ENCODE results near the gene MEF2B. TPM values are rescaled to one million over a fixed set of nuclear protein-coding genes. Genes with fewer than 3 reads are reported as not detected.
A peak's percentile ranks its signal among the peaks of the same experiment; 100 is the strongest.

The MEF2B gene
- total RNA-seq, 3 donors from 2014 or later = 1.5 to 3.0 (median 2.5) TPM

DNA sequence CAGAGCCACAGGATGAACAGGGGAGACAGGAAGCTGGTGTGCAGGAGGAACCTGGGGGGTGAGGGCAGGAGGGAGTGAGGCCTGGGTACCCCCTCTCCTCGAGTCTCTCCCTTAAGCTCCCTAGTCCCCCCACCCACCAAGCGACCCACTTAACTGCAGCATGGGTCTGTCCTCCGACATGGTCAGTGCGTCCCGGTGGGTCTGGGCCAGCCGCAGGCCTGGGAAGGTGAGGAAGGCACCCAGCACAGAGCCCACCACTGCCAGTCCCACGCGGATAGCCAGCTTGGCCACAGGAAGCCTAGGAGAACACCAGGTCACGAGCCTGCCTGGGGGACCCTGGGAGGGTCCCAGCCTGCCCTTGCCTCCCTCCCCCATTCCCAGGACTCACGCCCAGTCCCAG is 48.7 kb downstream of the MEF2B start:
- Histone ChIP-seq H3K36me3 (ENCODE audit: low read depth) (no peaks in the 10 kb centered on the region), H3K9me3 (no peaks in the 10 kb centered on the region), H3K4me3 (no peak overlapping the region), H3K4me1 (ENCODE audit: low read depth) (no peaks in the 10 kb centered on the region)
- DNase-seq (no peak), ATAC-seq (no peak)
- intact Hi-C loops (cut with DNase I, micrococcal nuclease) = no loop called here
- TF ChIP-seq, protein P1, sequence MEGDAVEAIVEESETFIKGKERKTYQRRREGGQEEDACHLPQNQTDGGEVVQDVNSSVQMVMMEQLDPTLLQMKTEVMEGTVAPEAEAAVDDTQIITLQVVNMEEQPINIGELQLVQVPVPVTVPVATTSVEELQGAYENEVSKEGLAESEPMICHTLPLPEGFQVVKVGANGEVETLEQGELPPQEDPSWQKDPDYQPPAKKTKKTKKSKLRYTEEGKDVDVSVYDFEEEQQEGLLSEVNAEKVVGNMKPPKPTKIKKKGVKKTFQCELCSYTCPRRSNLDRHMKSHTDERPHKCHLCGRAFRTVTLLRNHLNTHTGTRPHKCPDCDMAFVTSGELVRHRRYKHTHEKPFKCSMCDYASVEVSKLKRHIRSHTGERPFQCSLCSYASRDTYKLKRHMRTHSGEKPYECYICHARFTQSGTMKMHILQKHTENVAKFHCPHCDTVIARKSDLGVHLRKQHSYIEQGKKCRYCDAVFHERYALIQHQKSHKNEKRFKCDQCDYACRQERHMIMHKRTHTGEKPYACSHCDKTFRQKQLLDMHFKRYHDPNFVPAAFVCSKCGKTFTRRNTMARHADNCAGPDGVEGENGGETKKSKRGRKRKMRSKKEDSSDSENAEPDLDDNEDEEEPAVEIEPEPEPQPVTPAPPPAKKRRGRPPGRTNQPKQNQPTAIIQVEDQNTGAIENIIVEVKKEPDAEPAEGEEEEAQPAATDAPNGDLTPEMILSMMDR (IDR thresholded peaks at IDR 0.05) = no peak

GRCh38 chr19:19120308-19121231 is 49.5 kb downstream of the MEF2B start:
- ATAC-seq (peak; percentile 53), DNase-seq (peak in 2 of 3 donors; percentile 84 to 86)
- Histone ChIP-seq H3K9me3 (no peaks in the 10 kb centered on the region), H3K4me1 (ENCODE audit: low read depth) (no peaks in the 10 kb centered on the region), H3K4me3 (no peak overlapping the region), H3K36me3 (ENCODE audit: low read depth) (no peaks in the 10 kb centered on the region)
- TF ChIP-seq, protein P1 (IDR thresholded peaks at IDR 0.05) = no peak
- intact Hi-C loops (cut with DNase I, micrococcal nuclease) = no loop called here

DNA sequence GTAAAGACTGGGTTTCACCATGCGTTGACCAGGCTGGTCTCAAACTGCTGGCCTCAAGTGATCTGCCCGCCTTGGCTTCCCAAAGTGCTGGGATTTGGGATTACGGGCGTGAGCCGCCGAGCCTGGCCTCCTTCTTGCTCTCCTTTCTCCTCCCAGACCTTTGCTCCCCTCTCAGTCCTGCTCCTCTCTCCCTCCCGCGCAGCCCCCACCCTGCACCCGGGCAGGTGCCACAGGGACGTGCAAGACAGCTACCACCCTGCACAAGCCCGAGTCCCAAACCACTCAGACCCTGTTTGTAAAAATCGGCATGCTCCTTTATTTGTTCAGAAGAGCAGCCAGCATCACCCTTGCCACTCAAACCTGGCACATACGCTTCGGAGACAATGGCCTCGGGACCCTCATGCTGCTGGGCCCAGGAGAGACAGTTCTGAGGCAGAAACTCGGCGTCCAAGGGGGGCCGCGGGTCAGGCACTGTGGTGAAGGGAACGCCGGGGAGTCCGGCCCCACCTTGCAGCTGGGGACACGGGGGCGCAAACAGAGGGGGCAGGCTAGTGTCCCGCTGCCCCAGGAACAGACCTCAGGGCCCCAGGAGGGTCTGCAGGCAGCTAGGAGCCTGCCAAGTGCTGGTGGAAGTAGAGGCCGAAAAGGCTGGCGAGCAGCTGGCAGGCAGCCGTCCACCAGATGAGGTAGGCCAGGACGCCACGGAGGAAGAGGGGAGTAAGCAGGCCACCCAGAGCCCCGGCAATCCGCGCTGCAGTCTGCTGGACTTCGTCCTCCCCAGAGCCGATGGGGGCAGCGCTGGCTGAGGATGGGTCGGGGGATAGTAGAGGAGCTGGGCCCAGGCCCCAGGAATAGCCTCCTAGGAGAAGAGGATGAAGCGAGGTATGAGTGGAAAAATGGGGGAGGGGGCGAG is 50.5 kb downstream of the MEF2B start:
- Histone ChIP-seq H3K4me1 (ENCODE audit: low read depth) (no peaks in the 10 kb centered on the region), H3K9me3 (no peaks in the 10 kb centered on the region), H3K36me3 (ENCODE audit: low read depth) (no peaks in the 10 kb centered on the region), H3K4me3 (no peak overlapping the region)
- intact Hi-C loops (cut with DNase I, micrococcal nuclease) = loop anchor here in 1 of 2 donors (10.0 kb wide), 1 partner anchor 65 kb away; no protein-coding TSS in a partner anchor
- TF ChIP-seq, protein P1 (IDR thresholded peaks at IDR 0.05) = no peak
- DNase-seq (no peak), ATAC-seq (no peak)

DNA sequence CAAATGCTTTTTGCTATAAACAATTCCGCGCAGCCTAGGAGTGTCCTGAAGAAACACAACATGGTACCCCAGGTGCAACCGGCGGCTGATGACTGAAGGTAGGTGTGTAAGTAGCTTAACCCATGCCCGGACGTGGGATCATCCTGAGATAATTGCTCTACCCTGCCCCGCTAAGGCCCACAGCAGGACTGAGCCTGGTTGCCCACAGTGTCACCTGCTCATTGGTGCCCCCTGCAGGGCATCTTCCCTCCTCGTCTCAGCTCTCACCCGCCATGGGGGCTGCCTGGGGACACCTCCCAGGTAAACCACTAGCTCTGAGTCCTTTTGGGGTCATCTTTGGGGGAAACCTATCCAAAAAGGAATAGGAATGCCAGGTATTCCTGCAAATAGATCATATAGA is 54.1 kb downstream of the MEF2B start:
- H3K9me3 ChIP-seq = no peaks in the 10 kb centered on the region
- H3K4me3 ChIP-seq = no peak overlapping the region
- H3K36me3 ChIP-seq (ENCODE audit: low read depth) = no peaks in the 10 kb centered on the region
- H3K4me1 ChIP-seq (ENCODE audit: low read depth) = no peaks in the 10 kb centered on the region
- DNase-seq = peak in 2 of 3 donors; percentile 62 to 67
- ATAC-seq = peak; percentile 65
- intact Hi-C loops (cut with DNase I, micrococcal nuclease) = loop anchor here in 1 of 2 donors (10.0 kb wide), 1 partner anchor 61 kb away; no protein-coding TSS in a partner anchor
- TF ChIP-seq, protein P1 (IDR thresholded peaks at IDR 0.05) = peak; percentile 29

- Histone ChIP-seq H3K4me1 (ENCODE audit: low read depth) (peaks cover 4% of the 10 kb centered on the region), H3K36me3 (ENCODE audit: low read depth) (no peaks in the 10 kb centered on the region), H3K4me3 (no peak overlapping the region), H3K9me3 (no peaks in the 10 kb centered on the region)
- DNase-seq (no peak), ATAC-seq (no peak)
- intact Hi-C loops (cut with DNase I, micrococcal nuclease) = loop anchor here in 1 of 2 donors (10.0 kb wide), 1 partner anchor 58 kb away; no protein-coding TSS in a partner anchor
- TF ChIP-seq, protein P1 (IDR thresholded peaks at IDR 0.05) = no peak
Measured at GRCh38 chr19:19113040-19113626, 56.9 kb downstream of the MEF2B start.

Data from mucosa of descending colon (tissue), 3 donors.